NCI-H526 treated with DMSO at 0.1 percent for 48 hours (cell line): Measurements from ENCODE around the gene SERINC2.
"Not testable (repeated sequence)": the region's sequence is repeated elsewhere in the genome, so short reads cannot be mapped to it uniquely, and the experiment has no call there.

ENCODE experiments used
- DNase-seq: peaks from one replicate; lab custom pipeline; 2025; lab: John Stamatoyannopoulos, UW

Gene SERINC2

DNA sequence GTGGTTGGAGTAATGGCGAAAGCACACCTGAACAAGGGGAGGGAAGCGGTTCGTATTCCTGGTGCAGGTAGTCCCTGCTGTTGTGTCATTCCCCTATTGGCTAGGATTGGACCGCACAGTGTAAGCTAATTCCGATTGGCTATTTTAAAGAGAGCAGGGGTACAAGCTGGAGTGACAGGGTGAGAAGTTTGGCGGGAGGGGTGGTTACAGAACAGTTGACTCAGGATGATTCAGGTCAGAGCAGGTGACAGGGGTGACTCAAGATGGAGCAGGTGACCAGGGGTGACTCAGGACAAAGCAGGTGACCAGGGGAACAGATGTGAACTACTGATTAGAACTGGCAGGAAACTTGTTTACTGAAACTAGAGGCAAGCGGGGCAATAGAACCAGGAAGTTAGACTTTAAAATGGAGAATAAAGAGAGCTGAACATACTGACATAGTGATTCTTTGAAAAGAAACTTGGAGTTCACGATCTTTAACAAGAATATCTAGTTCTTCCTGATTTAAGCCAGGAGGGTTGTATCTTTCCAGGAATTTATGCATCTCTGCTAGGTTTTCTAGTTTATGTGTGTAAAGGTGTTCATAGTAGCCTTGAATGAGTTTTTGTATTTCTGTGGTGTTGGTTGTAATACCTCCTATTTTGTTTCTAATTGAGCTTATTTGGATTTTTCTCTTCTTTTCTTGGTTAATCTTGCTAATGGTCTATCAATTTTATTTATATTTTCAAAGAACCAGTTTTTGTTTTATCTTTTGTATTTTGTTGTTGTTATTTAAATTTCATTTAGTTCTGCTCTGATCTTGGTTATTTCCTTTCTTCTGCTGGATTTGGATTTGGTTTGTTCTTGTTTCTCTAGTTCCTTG is 58.7 kb downstream of the SERINC2 start:
- not testable (repeated sequence) for DNase-seq

DNA sequence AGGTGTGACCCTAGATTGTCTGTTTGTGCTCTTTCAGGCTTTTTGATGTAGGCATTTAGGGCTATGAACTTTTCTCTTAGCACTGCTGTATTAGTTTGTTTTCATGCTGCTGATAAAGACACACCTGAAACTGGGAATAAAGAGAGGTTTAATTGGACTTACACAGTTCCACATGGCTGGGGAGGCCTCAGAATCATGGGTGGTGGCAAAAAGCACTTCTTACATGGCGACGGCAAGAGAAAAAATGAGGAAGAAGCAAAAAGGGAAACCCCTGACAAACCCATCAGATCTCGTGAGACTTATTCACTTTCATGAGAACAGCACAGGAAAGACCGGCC is 59.3 kb downstream of the SERINC2 start:
- DNase-seq: not testable (repeated sequence)

DNA sequence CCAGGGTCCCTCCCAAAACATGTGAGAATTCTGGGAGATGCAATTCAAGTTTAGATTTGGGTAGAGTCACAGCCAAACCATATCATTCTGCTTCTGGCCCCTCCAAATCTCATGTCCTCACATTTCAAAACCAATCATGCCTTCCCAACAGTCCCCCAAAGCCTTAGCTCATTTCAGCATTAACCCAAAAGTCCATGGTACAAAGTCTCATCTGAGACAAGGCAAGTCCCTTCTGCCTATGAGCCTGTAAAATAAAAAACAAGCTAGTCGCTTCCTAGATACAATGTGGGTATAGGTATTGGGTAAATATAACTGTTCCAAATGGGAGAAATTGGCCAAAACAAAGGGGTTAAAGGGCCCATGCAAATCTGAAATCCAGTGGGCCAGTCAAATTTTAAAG is 59.7 kb downstream of the SERINC2 start:
- not testable (repeated sequence) for DNase-seq

DNA sequence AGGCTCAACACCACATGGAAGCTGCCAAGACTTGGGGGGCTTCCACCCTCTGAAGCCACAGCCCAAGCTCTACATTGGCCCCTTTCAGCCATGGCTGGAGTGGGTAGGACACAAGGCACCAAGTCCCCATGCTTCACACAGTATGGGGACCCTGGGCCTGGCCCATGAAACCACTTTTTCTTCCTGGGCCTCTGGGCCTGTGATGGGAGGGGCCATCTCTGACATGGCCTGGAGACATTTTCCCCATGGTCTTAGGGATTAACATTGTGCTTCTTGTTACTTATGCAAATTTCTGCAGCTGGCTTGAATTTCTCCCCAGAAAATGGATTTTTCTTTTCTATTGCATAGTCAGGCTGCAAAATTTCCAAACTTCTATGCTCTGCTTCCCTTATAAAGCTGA is 60.5 kb downstream of the SERINC2 start:
- not testable (repeated sequence) for DNase-seq

DNA sequence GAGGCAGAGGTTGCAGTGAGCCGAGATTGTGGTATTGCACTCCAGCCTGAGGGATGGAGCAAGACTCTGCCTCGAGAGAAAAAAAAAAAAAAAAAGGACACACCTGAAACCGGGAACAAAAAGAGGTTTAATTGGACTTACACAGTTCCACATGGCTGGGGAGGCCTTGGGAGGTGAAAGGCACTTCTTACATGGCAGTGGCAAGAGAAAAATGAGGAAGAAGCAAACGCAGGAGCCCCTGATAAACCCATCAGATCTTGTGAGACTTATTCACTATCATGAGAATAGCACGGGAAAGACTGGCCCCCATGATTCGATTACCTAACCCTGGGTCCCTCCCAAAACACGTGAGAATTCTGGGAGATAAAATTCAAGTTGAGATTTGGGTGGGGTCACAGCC is 61.6 kb downstream of the SERINC2 start:
- DNase-seq: not testable (repeated sequence)

DNA sequence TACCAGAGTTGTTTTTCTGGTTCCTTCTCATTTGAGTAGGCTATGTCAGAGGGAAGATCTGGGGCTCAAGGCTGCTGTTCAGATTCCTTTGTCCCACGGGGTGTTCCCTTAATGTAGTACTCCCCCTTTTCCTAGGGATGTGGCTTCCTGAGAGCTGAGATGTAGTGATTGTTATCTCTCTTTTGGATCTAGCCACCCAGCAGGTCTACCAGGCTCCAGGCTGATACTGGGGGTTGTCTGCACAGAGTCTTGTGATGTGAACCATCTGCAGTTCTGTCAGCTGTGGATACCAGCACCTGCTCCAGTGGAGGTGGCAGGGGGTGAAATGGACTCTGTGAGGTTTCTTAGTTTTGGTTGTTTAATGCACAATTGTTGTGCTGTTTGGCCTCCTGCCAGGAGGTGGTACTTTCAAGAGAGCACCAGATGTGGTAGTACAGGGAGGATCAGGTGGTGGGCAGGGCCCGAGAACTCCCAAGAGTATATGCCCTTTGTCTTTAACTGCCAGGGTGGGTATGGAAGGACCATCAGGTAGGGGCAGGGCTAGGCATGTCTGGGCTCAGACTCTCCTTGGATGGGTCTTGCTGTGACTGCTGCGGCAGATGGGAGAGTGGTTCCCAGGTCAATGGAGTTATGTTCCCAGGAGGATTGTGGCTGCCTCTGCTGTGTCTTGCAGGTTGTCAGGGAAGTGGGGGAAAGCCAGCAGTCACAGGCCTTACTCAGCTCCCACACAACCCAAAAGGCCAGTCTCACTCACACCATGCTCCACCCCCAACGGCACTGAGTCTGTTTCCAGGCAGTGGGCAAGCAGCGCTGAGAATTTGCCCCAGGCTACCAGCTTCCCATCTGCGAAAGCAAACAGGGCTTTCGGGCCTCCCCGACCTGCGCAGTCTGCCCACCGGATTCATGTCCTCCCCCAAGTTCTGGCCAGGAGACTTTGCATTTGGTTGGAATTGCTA is 64.2 kb downstream of the SERINC2 start:
- peak; percentile 43 for DNase-seq

DNA sequence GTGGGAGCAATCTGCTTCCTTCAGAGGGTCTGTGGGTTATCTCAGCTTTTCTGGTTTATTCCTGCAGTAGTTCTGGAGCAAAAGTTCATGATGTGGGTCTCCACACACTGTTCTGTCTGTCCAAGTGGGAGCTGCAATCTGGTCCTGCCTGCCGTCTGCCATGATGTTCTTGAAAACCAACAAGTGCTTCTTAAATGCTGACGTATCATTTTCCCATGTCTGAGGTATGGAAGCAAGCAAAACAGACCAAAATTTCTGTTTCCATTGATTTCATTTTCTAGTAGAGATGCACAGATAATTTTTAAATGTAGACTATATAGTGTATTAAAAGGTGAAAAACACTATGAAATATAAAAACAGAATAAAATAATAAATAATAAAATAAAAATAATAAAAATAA is 65.2 kb downstream of the SERINC2 start:
- no peak for DNase-seq

DNA sequence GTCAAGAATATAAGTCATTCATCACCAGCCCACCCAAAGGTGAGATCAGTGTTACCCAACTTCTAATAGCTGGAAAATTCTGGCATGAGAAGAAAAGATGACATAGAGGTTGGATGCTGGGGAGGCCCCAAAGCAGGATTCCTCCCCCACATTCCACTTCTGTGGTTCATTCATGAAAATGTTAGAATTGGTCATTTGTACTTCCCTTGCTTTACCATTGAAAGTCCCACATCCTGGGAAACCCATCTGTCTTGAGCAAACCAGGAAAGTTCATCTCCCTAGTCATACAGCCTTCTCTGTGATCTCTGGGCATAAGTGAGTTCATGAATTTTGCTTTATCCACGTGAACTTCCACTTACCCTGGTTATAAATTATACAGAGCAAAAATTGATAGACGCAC is 66.8 kb downstream of the SERINC2 start:
- no peak for DNase-seq

DNA sequence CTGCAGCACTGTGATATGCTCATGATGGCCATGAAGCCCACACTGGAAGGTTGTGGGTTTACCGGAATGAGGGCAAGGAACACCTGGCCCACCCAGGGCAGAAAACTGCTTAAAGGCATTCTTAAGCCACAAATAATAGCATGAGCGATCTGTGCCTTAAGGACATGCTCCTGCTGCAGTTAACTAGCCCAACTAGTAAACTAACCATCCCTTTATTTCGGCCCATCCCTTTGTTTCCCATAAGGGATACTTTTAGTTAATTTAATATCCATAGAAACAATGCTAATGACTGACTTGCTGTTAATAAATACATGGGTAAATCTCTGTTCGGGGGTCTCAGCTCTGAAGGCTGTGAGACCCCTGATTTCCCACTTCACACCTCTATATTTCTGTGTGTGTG is 67.4 kb downstream of the SERINC2 start:
- not testable (repeated sequence) for DNase-seq

DNA sequence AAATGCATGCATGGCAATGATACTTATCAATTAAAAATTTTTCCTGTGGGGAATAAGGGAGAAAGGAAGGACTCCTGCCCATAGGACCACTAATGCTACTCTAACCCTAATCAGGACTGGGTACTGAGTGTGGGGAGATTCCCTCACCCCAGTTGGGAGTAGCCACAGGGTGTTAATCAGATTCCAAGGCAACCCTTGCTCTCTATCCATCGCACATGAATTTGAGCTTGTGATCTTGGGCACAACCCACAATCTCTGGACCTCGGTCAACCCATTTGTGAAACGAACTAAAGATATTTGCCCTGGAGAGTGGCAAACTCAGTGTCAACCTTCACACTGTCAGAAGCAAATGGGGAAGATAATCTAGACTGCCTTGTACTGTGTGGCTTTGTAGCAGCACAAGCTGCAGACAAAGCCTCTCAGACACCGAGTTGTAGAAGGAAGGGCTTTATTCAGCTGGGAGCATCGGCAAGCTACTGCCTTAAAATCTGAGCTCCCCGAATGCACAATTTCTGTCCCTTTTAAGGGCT is 69.5 kb downstream of the SERINC2 start:
- DNase-seq: no peak

DNA sequence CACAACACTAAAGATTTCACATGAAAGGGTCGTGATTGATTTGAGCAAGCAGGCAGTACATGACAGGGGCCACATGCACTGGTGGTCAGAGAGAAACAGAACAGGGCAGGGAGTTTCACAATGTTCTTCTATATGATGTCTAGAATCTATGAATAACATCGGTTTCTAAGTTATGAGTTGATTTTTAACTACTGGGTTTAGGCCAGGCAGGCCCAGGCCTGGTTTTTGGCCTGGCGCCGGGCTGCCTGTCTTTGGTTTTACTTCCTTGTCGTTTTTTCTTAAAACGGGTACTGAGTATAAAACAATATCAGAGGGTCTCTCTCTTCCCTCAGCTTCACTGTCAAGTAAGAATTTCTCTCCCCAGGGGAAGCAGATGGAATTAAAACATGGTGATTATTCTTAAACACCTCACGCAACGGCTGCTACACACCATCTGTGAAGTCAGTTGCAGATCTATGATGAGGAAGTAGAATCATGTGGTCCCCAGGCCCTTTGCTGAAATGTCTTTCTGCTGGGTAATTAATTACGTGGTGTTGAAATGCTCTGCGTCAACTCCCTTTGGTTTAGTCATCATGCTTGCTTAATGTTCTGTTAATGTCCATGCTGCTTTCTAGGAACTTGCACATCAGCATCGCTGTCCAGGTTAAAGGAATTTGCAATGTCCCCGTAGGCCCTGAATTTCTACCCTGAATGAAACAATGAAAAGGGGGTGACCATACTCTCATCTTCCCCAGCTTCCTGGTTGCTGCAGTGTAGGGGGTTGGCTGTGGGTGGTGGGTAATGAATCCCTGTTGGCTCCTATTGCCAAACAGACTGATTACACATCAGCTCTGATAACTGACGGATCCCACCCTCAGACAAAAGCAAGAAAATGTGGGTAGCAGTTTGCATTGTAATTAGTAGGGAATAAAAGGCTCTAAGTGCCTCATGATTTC is 70.3 kb downstream of the SERINC2 start:
- no peak for DNase-seq
